ENCODE results near the gene RETREG3. TPM values are rescaled to one million over a fixed set of nuclear protein-coding genes. Genes with fewer than 3 reads are reported as not detected.

Gene RETREG3
- total and polyA plus RNA-seq, 2 of the 13 experiments (the other 11 are each of a cell fraction or from before 2014, with no cell fraction given): 47.0 to 55.8 TPM

- TF ChIP-seq NFAT5 (CRISPR knock-in tag; IDR thresholded peaks at IDR 0.05): peak; percentile 13; the same call in 1 of the 2 replicates
- peak; percentile 64; the same call in 1 of the 2 replicates for TF ChIP-seq ZSCAN12 (CRISPR knock-in tag; IDR thresholded peaks at IDR 0.05)
- no peak; the same call in 1 of the 2 replicates for TF ChIP-seq GPN1 (CRISPR knock-in tag; IDR thresholded peaks at IDR 0.05; ENCODE audit: borderline replicate concordance)
- TF ChIP-seq MTF2 (CRISPR knock-in tag; IDR thresholded peaks at IDR 0.05; ENCODE audit: borderline replicate concordance): peak; percentile 87; the same call in 1 of the 2 replicates
- peak; percentile 99 for TF ChIP-seq SAP130 (CRISPR knock-in tag; IDR thresholded peaks at IDR 0.05; ENCODE audit: low read depth)
- TF ChIP-seq HNF1B (CRISPR knock-in tag; IDR thresholded peaks at IDR 0.05): peak; percentile 90
- TF ChIP-seq NBN (conservative IDR thresholded peaks at IDR 0.05): no peak
- peak; percentile 78; the same call in 1 of the 2 replicates for TF ChIP-seq ZNF33A (CRISPR knock-in tag; IDR thresholded peaks at IDR 0.05; ENCODE audit: borderline replicate concordance)
- peak; percentile 91 for TF ChIP-seq ZBTB2 (CRISPR knock-in tag; IDR thresholded peaks at IDR 0.05; ENCODE audit: low read depth)
- peak; percentile 80 for TF ChIP-seq PATZ1 (CRISPR knock-in tag; IDR thresholded peaks at IDR 0.05)
- peak; percentile 96 for TF ChIP-seq IRF2 (CRISPR knock-in tag; IDR thresholded peaks at IDR 0.05)
- TF ChIP-seq ZNF232 (CRISPR knock-in tag; IDR thresholded peaks at IDR 0.05; ENCODE audit: borderline replicate concordance): no peak; the same call in 1 of the 2 replicates
- no peak for TF ChIP-seq FOXA1 (IDR thresholded peaks at IDR 0.05)
- no peak for TF ChIP-seq FOXA1 (CRISPR knock-in tag; IDR thresholded peaks at IDR 0.05)
- peak in 1 of 2 experiments; percentile 72; a peak in 2 of 4 replicates for TF ChIP-seq REST (IDR thresholded peaks at IDR 0.05; ENCODE audit: borderline replicate concordance in 1 of 2, low read depth in 1 of 2, low read length in 2 of 2)
Observed at GRCh38 chr17:42561897-42562387, 47.2 kb downstream of the RETREG3 start, which contains the start of gene COASY (continued).

All from HepG2 (cell line).